OCI-LY7 (cell line): ENCODE measurements around the gene VPS8. TPM values are rescaled to one million over a fixed set of nuclear protein-coding genes. Genes with fewer than 3 reads are reported as not detected.

Source experiments
- BruUV-seq: library from RNA; stranded (reverse); fragments of 400-500 nt; replicated peaks from 2 replicates; lab custom pipeline; 2021; lab: Mats Ljungman, UMichigan
- CTCF ChIA-PET: fragments of 300-600 bp; sonication (Branson Sonifier 250); formaldehyde crosslinking; loops from one replicate; lab custom pipeline; 2022; ENCODE audit warnings: antibody characterized with exemption; ENCODE audit not compliant: unreplicated experiment; lab: Charles Lee
- POLR2A ChIA-PET: fragments of 300-600 bp; sonication (Branson Sonifier 250); formaldehyde crosslinking; loops from one replicate; lab custom pipeline; 2022; ENCODE audit warnings: antibody characterized with exemption; lab: Charles Lee
- DNase-seq: peaks from one replicate; pipeline ENCODE4 v3.0.0-alpha.2; 2015; ENCODE audit warnings: low spot score
- H2AFZ ChIP-seq: fragments of 200-600 bp; sonication (generic), shearing (Covaris generic); 2 replicates; pipeline ENCODE4 v1.6.1; 2014; ENCODE audit warnings: mild to moderate bottlenecking, antibody characterized with exemption, low read length, moderate library complexity
- H3K27ac ChIP-seq: fragments of 200-600 bp; sonication (generic); 2 replicates; pipeline ENCODE4 v1.5.1; 2014; ENCODE audit warnings: mixed run types, low read depth, mild to moderate bottlenecking, moderate library complexity, low read length, inconsistent platforms; ENCODE audit not compliant: poor library complexity, severe bottlenecking
- H3K36me3 ChIP-seq: fragments of 200-600 bp; sonication (generic); 2 replicates; pipeline ENCODE4 v1.6.1; 2014; ENCODE audit warnings: mild to moderate bottlenecking, antibody characterized with exemption, low read length, moderate library complexity, mixed read lengths; ENCODE audit not compliant: insufficient read depth
- H3K4me1 ChIP-seq: fragments of 200-600 bp; sonication (generic); 2 replicates; pipeline ENCODE4 v1.5.1; 2014; ENCODE audit warnings: mild to moderate bottlenecking, low read length; ENCODE audit not compliant: insufficient read depth, poor library complexity, severe bottlenecking
- H3K4me2 ChIP-seq: fragments of 200-600 bp; sonication (generic); 2 replicates; pipeline ENCODE4 v1.6.1; 2014; ENCODE audit warnings: mild to moderate bottlenecking, low read length
- H3K4me3 ChIP-seq: fragments of 200-600 bp; sonication (generic); 2 replicates; pipeline ENCODE4 v1.5.1; 2014; ENCODE audit warnings: mild to moderate bottlenecking, low read depth, low read length; ENCODE audit not compliant: poor library complexity, severe bottlenecking
- H3K79me2 ChIP-seq: fragments of 200-600 bp; sonication (generic); 2 replicates; pipeline ENCODE4 v1.6.1; 2016; ENCODE audit warnings: low read depth, mild to moderate bottlenecking, low read length, moderate library complexity, mixed read lengths; ENCODE audit not compliant: insufficient read depth
- H3K9me2 ChIP-seq: fragments of 200-600 bp; sonication (generic); 2 replicates; pipeline ENCODE4 v1.6.1; 2016; ENCODE audit warnings: mild to moderate bottlenecking, low read length, mixed read lengths; ENCODE audit not compliant: insufficient read depth
- H3K9me3 ChIP-seq: fragments of 200-600 bp; sonication (generic); 2 replicates; pipeline ENCODE4 v1.6.1; 2014; ENCODE audit warnings: mild to moderate bottlenecking, mixed run types, low read length, mixed read lengths
- H4K20me1 ChIP-seq: fragments of 200-600 bp; sonication (generic); 2 replicates; pipeline ENCODE4 v1.6.1; 2014; ENCODE audit warnings: mild to moderate bottlenecking, antibody characterized with exemption, low read length, moderate library complexity, mixed read lengths; ENCODE audit not compliant: insufficient read depth
- CTCF ChIP-seq: fragments of 200-600 bp; sonication (generic); conservative IDR thresholded peaks from 2 replicates; pipeline ENCODE4 v1.5.1; 2014; ENCODE audit warnings: mild to moderate bottlenecking, antibody characterized with exemption, low read length, moderate library complexity, mixed read lengths
- EZH2phosphoT487 ChIP-seq: fragments of 200-600 bp; sonication (generic); IDR thresholded peaks from 2 replicates; pipeline ENCODE4 v1.6.1; 2018; ENCODE audit warnings: low read depth, borderline replicate concordance, mild to moderate bottlenecking, mixed run types, antibody characterized with exemption, low read length, moderate library complexity, mixed read lengths
- intact Hi-C: fragments of 100-400 bp; cut with micrococcal nuclease; formaldehyde crosslinking; loops from one replicate; pipeline ENCODE4 v1.10.0; 2022; ENCODE audit not compliant: unreplicated experiment
- total RNA-seq, 2 experiments: library from RNA; depleted of rRNA in 1 of 2; stranded (reverse); fragments of >200 nt in 1 of 2; shearing (Covaris generic) in 1 of 2; gene quantifications; 2 replicates each; pipeline ENCODE4 v1.2.3, GENCODE V29; 2014 to 2022

The VPS8 gene
- total RNA-seq, 2 experiments from 2014 or later, result 33.5 to 44.9 TPM

GRCh38 chr3:185049710-185050109 lies 237.7 kb downstream of the VPS8 start:
- H2AFZ ChIP-seq, result no peak overlapping the region
- no peak for DNase-seq
- H3K9me2 ChIP-seq, result no peaks in the 10 kb centered on the region
- no TSS peak for BruUV-seq
- H3K4me2 ChIP-seq, result no peak overlapping the region
- POLR2A ChIA-PET, result no interaction called here
- peaks cover 27% of the 10 kb centered on the region for H3K36me3 ChIP-seq
- H4K20me1 ChIP-seq, result no peaks in the 10 kb centered on the region
- H3K4me3 ChIP-seq, result no peak overlapping the region
- no peak overlapping the region for H3K27ac ChIP-seq
- TF ChIP-seq EZH2phosphoT487 (no peak), CTCF (no peak)
- no peaks in the 10 kb centered on the region for H3K4me1 ChIP-seq
- CTCF ChIA-PET, result no interaction called here
- intact Hi-C loops, result no loop called here
- no peaks in the 10 kb centered on the region for H3K79me2 ChIP-seq
- H3K9me3 ChIP-seq, result no peaks in the 10 kb centered on the region

DNA sequence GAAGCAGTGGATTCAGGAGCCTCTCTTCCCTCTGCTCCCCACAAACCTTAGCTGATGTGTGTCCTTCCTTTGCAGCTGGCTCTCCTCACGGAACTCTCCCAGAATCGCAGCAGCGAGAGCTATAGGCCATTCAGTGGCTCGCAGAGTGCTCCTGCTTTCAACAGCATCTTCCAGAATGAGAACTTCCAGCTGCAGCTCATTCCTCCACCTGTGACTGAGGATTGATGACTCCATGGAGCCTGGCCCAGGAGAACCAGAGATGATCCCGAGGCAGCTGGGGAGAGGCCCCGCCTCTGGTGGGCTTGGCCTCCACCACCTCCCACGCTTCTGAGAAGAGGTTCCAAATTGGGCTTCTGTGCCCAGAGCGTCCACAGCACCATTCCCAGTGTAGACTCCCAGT lies 239.8 kb downstream of the VPS8 start:
- H3K27ac ChIP-seq, result no peak overlapping the region
- H3K4me1 ChIP-seq, result no peaks in the 10 kb centered on the region
- no peak overlapping the region for H3K4me3 ChIP-seq
- H3K9me2 ChIP-seq, result no peaks in the 10 kb centered on the region
- H3K4me2 ChIP-seq, result no peak overlapping the region
- DNase-seq, result no peak
- POLR2A ChIA-PET, result no interaction called here
- H4K20me1 ChIP-seq, result no peaks in the 10 kb centered on the region
- H2AFZ ChIP-seq, result no peak overlapping the region
- no peaks in the 10 kb centered on the region for H3K79me2 ChIP-seq
- H3K36me3 ChIP-seq, result peaks cover 29% of the 10 kb centered on the region
- TF ChIP-seq EZH2phosphoT487 (no peak), CTCF (no peak)
- intact Hi-C loops, result no loop called here
- no TSS peak for BruUV-seq
- CTCF ChIA-PET, result no interaction called here
- H3K9me3 ChIP-seq, result no peaks in the 10 kb centered on the region

GRCh38 chr3:185052631-185053030 lies 240.7 kb downstream of the VPS8 start:
- CTCF ChIA-PET, result no interaction called here
- Histone ChIP-seq H3K4me3 (no peak overlapping the region), H3K36me3 (peaks cover 29% of the 10 kb centered on the region)

More at GRCh38 chr3:185052631-185053030, 240.7 kb downstream of the VPS8 start:
- H2AFZ ChIP-seq, result no peak overlapping the region
- H3K9me2 ChIP-seq, result no peaks in the 10 kb centered on the region
- H3K4me1 ChIP-seq, result no peaks in the 10 kb centered on the region
- no peaks in the 10 kb centered on the region for H3K9me3 ChIP-seq
- BruUV-seq, result no TSS peak
- no peak overlapping the region for H3K27ac ChIP-seq
- POLR2A ChIA-PET, result interaction anchor here (0.6 kb wide), 1 partner anchor 538 kb away, joined by 6 read pairs; no protein-coding TSS in a partner anchor
- H3K4me2 ChIP-seq, result no peak overlapping the region
- TF ChIP-seq CTCF (no peak), EZH2phosphoT487 (no peak)
- no peaks in the 10 kb centered on the region for H3K79me2 ChIP-seq
- no peaks in the 10 kb centered on the region for H4K20me1 ChIP-seq
- no peak for DNase-seq
- intact Hi-C loops, result no loop called here
